Ishikawa (cell line): ENCODE measurements around the gene MICALL2.

Experiments
- EGR1 ChIP-seq: IDR thresholded peaks from 2 replicates; pipeline ENCODE4 v1.6.1; 2012
- FOXM1 ChIP-seq: IDR thresholded peaks from 2 replicates; pipeline ENCODE4 v1.6.1; 2012; ENCODE audit warnings: low read depth, borderline replicate concordance
- NFIC ChIP-seq: IDR thresholded peaks from 2 replicates; pipeline ENCODE4 v1.6.1; 2012
- RAD21 ChIP-seq: IDR thresholded peaks from 2 replicates; pipeline ENCODE4 v1.6.1; 2012; ENCODE audit warnings: low read depth
- TAF1 ChIP-seq: IDR thresholded peaks from 2 replicates; pipeline ENCODE4 v1.6.1; 2012; ENCODE audit warnings: low read depth, mild to moderate bottlenecking
- TCF12 ChIP-seq: IDR thresholded peaks from 2 replicates; pipeline ENCODE4 v1.6.1; 2012; ENCODE audit warnings: low read depth
- TEAD4 ChIP-seq: IDR thresholded peaks from 2 replicates; pipeline ENCODE4 v1.6.1; 2012
- ZBTB7A ChIP-seq: IDR thresholded peaks from 2 replicates; pipeline ENCODE4 v1.6.1; 2012; ENCODE audit warnings: low read depth
- TF ChIP-seq, protein P1 (sequence below): IDR thresholded peaks from 2 replicates; pipeline ENCODE4 v1.6.1; 2012

- no peak for TF ChIP-seq TCF12
- no peak for TF ChIP-seq RAD21
- TF ChIP-seq NFIC: no peak
- no peak for TF ChIP-seq FOXM1
- no peak for TF ChIP-seq ZBTB7A
- TF ChIP-seq TAF1: no peak
- no peak for TF ChIP-seq TEAD4
- TF ChIP-seq, protein P1, sequence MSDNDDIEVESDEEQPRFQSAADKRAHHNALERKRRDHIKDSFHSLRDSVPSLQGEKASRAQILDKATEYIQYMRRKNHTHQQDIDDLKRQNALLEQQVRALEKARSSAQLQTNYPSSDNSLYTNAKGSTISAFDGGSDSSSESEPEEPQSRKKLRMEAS: no peak
- TF ChIP-seq EGR1: no peak
These were observed 8.3 kb downstream of the MICALL2 start for GRCh38 chr7:1450987-1451386.
